ENCODE data around the gene GNPTG.

The GNPTG gene

GRCh38 chr16:1333854-1334700 lies 17.7 kb upstream of the GNPTG start:
- no peak for DNase-seq (ENCODE audit: low read depth, low spot score)

GRCh38 chr16:1334739-1335138 lies 17.0 kb upstream of the GNPTG start:
- DNase-seq (ENCODE audit: low read depth, low spot score) = no peak

GRCh38 chr16:1335211-1335971 lies 16.3 kb upstream of the GNPTG start:
- no peak for DNase-seq (ENCODE audit: low read depth, low spot score)

- no peak for DNase-seq (ENCODE audit: low read depth, low spot score)
Measured at GRCh38 chr16:1335996-1336395, 15.7 kb upstream of the GNPTG start.

GRCh38 chr16:1336619-1337018 lies 15.1 kb upstream of the GNPTG start:
- DNase-seq (ENCODE audit: low read depth, low spot score) = no peak

GRCh38 chr16:1337486-1337885 lies 14.2 kb upstream of the GNPTG start:
- DNase-seq (ENCODE audit: low read depth, low spot score) = peak; percentile 46

- peak; percentile 42 for DNase-seq (ENCODE audit: low read depth, low spot score)
Measured at GRCh38 chr16:1338119-1338730, 13.5 kb upstream of the GNPTG start.

GRCh38 chr16:1338855-1339675 lies 12.7 kb upstream of the GNPTG start:
- no peak for DNase-seq (ENCODE audit: low read depth, low spot score)

GRCh38 chr16:1340730-1341494 lies 10.8 kb upstream of the GNPTG start:
- no peak for DNase-seq (ENCODE audit: low read depth, low spot score)

GRCh38 chr16:1341495-1342420 lies 10.0 kb upstream of the GNPTG start:
- DNase-seq (ENCODE audit: low read depth, low spot score) = no peak

- peak; percentile 97 for DNase-seq (ENCODE audit: low read depth, low spot score)
Measured at GRCh38 chr16:1342526-1343427, 9.0 kb upstream of the GNPTG start.

- DNase-seq (ENCODE audit: low read depth, low spot score) = peak; percentile 32
Measured at GRCh38 chr16:1343428-1344242, 8.1 kb upstream of the GNPTG start.

- DNase-seq (ENCODE audit: low read depth, low spot score) = no peak
Measured at GRCh38 chr16:1344499-1344898, 7.2 kb upstream of the GNPTG start.

- DNase-seq (ENCODE audit: low read depth, low spot score) = no peak
Measured at GRCh38 chr16:1345087-1345486, 6.6 kb upstream of the GNPTG start.

- no peak for DNase-seq (ENCODE audit: low read depth, low spot score)
Measured at GRCh38 chr16:1345651-1346421, 5.9 kb upstream of the GNPTG start.

GRCh38 chr16:1346422-1347285 lies 5.1 kb upstream of the GNPTG start:
- DNase-seq (ENCODE audit: low read depth, low spot score) = no peak

Measured in ELF-1 (cell line).